Spinal cord (tissue), 10 donors: ENCODE data around the gene AFF4. TPM values are rescaled to one million over a fixed set of nuclear protein-coding genes. Genes with fewer than 3 reads are reported as not detected.
"Not testable (repeated sequence)": the region's sequence is repeated elsewhere in the genome, so short reads cannot be mapped to it uniquely, and the experiment has no call there.

Source experiments
- DNase-seq, 6 donors: peaks; one replicate each; pipeline versions ENCODE4 v3.0.0 to v3.0.0-alpha.2; 2013 to 2015; ENCODE audit warnings: low spot score in 6 of 6, low read depth in 4 of 6
- H3K27ac ChIP-seq: one replicate; pipeline ENCODE4 v1.5.1; 2013; ENCODE audit warnings: low read depth, low read length, control low read depth
- H3K27me3 ChIP-seq: one replicate; pipeline ENCODE4 v1.6.1; 2013; ENCODE audit warnings: low read length; ENCODE audit not compliant: control insufficient read depth, insufficient read depth
- H3K36me3 ChIP-seq: one replicate; pipeline ENCODE4 v1.6.1; 2013; ENCODE audit warnings: low read length; ENCODE audit not compliant: control insufficient read depth, insufficient read depth
- H3K4me1 ChIP-seq: one replicate; pipeline ENCODE4 v1.6.1; 2013; ENCODE audit warnings: low read length; ENCODE audit not compliant: control insufficient read depth, insufficient read depth
- H3K4me3 ChIP-seq: one replicate; pipeline ENCODE4 v1.5.1; 2013; ENCODE audit warnings: low read depth, low read length, control low read depth
- H3K9me3 ChIP-seq: one replicate; pipeline ENCODE4 v1.6.1; 2013; ENCODE audit warnings: low read length; ENCODE audit not compliant: control insufficient read depth, insufficient read depth
- WGBS: methylation state at CpG from one replicate; pipeline ENCODE4 v1.1.5; 2013; ENCODE audit warnings: missing lambda C conversion rate; ENCODE audit not compliant: insufficient coverage; 5-methylcytosine and 5-hydroxymethylcytosine counted together
- polyA plus RNA-seq, 2 donors: library from polyadenylated mRNA; unstranded; fragments of 120-200 nt; gene quantifications; one replicate each; pipeline ENCODE4 v1.2.1, GENCODE V29; 2013; ENCODE audit not compliant: insufficient read length in 2 of 2
- total RNA-seq, 2 donors: library from RNA; depleted of rRNA in 1 of 2; stranded (reverse); fragments of 120-200 nt in 1 of 2; fragments of >200 nt in 1 of 2; gene quantifications; one replicate each; pipeline versions ENCODE4 v1.2.3 to v1.2.4, GENCODE V29; 2013 to 2014
- donor health status: healthy.

Gene AFF4
- total and polyA plus RNA-seq, 4 donors: 37.0 to 74.7 (median 57.2) TPM

DNA sequence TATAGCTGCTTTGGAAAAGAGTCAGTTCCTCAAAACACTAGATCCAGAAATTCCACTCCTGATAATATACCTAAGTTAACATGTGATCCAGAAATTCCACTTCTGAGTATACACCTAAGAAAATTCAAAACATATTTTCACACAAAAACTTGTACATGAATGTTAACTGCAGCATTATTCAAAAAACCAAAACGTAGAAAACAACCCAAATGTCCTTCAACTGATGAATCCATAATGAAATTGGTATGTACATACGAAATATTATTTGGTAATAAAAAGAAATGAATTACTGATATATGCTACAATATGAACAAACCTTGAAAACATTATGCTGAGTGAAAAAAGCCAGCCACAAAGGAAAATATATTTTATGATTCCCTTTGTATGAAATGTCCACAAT is 16.5 kb upstream of the AFF4 start:
- no peaks in the 10 kb centered on the region for H3K36me3 ChIP-seq
- H3K4me3 ChIP-seq: no peak overlapping the region
- no CpG with 5 or more reads among the region's 2 CpGs for WGBS
- H3K9me3 ChIP-seq: peaks cover 2% of the 10 kb centered on the region
- no peak overlapping the region for H3K27ac ChIP-seq
- no peaks in the 10 kb centered on the region for H3K27me3 ChIP-seq
- DNase-seq: no peak
- no peaks in the 10 kb centered on the region for H3K4me1 ChIP-seq

DNA sequence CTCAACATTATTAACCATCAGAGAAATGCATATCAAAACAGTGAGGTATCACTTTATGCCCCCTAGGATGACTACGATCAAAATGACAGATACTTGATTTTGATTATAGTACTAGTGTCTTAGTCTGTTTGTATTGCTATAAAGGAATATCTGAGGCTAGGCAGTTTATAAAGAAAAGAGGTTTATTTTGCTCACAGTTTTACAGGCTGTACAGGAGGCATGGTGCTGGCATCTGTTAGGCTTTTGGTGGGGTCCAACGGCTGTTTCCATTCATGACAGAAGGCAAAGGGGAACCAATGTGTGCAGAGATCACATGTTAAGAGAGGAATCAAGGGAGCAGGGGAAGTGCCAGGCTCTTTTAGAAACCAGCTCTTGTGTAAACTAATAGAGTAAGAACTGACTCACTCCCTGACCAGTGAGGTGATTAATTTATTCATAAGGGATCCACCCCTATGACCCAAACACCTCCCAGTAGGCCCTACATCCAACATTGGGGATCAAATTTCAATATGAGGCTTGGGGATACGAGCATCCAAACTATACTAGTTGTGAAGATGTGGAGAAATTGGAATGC is 16.0 kb upstream of the AFF4 start:
- Histone ChIP-seq H3K9me3 (peaks cover 2% of the 10 kb centered on the region), H3K27me3 (no peaks in the 10 kb centered on the region), H3K4me1 (no peaks in the 10 kb centered on the region), H3K4me3 (no peak overlapping the region), H3K36me3 (no peaks in the 10 kb centered on the region), H3K27ac (no peak overlapping the region)
- WGBS: 64% methylated on average over 1 of the region's 3 CpGs
- no peak for DNase-seq

DNA sequence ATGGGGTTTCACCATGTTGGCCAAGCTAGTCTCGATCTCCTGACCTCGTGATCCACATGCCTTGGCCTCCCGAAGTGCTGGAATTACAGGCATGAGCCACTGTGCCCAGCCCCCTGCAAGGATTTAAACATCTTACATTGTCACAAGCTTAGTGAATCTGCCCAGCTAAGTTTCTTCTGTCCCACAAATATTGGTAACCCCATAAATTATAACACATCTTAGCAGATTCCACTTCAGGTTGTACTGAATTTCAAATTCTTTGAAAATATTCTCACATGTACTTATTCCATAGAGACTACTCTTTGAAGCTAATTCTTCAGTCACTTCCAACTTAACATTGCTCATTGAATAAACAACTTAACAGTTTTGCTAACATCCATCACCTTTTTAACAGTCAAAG is 13.4 kb upstream of the AFF4 start:
- H3K4me3 ChIP-seq: no peak overlapping the region
- 100% methylated on average over 3 of the region's 3 CpGs for WGBS
- no peak for DNase-seq
- no peaks in the 10 kb centered on the region for H3K36me3 ChIP-seq
- peaks cover 2% of the 10 kb centered on the region for H3K9me3 ChIP-seq
- no peak overlapping the region for H3K27ac ChIP-seq
- H3K27me3 ChIP-seq: no peaks in the 10 kb centered on the region
- H3K4me1 ChIP-seq: no peaks in the 10 kb centered on the region

DNA sequence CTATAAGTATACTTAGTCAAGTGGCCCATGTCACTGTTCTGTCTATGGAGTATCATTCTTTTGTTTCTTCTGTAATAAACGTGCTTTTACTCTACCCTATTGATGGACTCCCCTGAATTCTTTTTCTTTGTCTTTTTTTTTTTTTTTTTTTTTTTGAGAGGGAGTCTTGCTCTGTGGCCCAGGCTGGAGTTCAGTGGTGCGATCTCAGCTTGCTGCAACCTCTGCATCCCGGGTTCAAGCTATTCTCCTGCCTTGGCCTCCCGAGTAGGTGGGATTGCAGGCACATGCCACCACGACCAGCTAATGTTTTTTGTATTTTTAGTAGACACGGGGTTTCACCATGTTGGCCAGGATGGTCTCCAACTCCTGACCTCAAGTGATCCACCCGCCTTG is 9.0 kb upstream of the AFF4 start:
- H3K36me3 ChIP-seq, H3K9me3 ChIP-seq, H3K27me3 ChIP-seq, H3K4me3 ChIP-seq, DNase-seq, H3K27ac ChIP-seq, H3K4me1 ChIP-seq: not testable (repeated sequence)
- WGBS: 95% methylated on average over 5 of the region's 7 CpGs

DNA sequence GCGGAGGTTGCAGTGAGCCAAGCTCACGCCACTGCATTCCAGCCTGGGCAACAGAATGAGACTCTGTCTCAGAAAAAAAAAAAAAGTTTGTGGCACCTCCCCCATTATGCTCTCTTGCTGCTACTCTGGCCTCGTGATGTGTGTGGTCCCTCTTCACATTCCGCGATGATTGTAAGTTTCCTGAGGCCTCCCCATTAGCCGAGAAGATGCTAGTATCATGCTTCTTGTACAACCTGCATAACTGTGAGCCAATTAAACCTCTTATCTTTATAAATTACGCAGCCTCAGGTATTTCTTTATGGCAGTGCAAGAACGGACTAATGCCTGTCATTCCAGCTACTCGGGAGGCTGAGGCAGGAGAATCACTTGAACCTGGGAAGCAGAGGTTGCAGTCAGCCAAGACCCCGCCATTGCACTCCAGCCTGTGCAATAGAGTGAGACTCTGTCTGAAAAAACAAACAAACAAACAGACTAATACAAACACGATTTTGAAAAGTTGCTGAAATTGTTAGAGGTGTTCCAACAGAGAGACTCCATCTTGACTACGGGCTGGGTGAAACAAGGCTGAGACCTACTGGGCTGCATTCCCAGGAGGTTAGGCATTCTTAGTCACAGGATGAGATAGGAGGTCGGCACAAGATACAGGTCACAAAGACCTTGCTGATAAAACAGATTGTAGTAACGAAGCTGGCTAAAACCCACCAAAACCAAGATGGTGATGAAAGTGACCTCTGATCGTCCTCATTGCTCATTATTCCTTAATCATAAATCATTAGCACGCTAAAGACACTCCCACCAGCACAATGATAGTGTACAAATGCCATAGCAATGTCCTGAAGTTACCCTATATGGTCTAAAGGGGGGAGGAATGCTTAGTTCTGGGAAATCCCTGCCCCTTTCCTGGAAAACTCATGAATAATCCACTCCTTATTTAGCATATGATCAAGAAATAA is 8.3 kb upstream of the AFF4 start:
- Histone ChIP-seq H3K27ac (no peak overlapping the region), H3K4me3 (no peak overlapping the region), H3K27me3 (no peaks in the 10 kb centered on the region), H3K36me3 (no peaks in the 10 kb centered on the region), H3K9me3 (peaks cover under 1% of the 10 kb centered on the region), H3K4me1 (no peaks in the 10 kb centered on the region)
- DNase-seq: no peak
- WGBS: 87% methylated on average over 10 of the region's 16 CpGs

DNA sequence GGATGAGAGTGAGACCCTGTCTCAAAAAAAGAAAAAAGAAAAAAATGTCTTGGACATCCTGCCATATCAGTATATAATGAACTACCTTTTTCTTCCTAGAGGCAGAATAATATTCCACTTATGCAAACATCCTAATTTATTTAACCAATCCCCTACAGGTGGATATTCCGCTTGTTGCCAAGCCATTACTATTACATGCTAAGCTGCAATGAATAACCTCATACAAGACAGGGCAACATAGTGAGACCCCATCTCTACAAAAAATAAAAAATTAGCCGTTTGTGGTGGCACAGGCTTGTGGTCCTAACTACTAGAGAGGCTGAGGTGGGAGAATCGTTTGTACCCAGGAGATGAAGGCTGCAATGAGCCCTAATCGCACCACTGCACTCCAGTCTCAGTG is 1.7 kb upstream of the AFF4 start:
- Histone ChIP-seq H3K9me3 (no peaks in the 10 kb centered on the region), H3K4me3 (no peak overlapping the region), H3K36me3 (no peaks in the 10 kb centered on the region), H3K27me3 (no peaks in the 10 kb centered on the region), H3K4me1 (peaks cover 15% of the 10 kb centered on the region), H3K27ac (no peak overlapping the region)
- no peak for DNase-seq
- 100% methylated on average over 1 of the region's 4 CpGs for WGBS

DNA sequence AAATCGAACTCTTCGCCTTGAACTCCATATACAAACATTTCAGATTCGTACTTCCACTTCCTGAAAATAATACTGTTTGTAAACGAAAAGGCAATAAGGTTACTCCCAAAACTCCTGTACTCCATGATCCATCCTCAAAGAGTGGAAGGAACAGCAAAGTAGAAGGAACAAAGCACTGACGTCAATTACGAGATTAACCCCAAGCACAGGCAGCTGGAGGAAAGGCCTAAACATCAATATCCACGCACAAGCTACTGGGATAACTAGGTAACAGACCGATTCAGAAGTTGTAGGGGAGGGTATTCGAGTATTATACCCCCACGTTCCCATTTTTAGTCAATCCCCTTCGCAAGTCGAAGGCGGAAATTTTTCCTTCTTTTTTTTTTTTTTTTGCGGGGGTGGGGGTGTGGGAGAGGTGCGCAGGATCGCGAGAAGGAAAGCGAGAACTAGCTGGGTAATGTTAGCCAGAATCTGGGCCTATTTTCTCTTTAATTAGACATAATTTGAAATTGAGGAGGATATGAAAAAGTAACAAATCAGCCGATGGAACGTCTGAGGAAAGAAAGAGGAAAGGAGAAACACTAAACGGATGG is 909 bp downstream of the AFF4 start:
- no peaks in the 10 kb centered on the region for H3K36me3 ChIP-seq
- 0% methylated on average over 5 of the region's 21 CpGs for WGBS
- peaks cover 19% of the 10 kb centered on the region for H3K4me1 ChIP-seq
- H3K9me3 ChIP-seq: no peaks in the 10 kb centered on the region
- H3K4me3 ChIP-seq: peak overlapping the region; percentile 81
- peak; percentile 33 to 85 (median 65) for DNase-seq
- H3K27me3 ChIP-seq: no peaks in the 10 kb centered on the region
- peak overlapping the region; percentile 96 for H3K27ac ChIP-seq

DNA sequence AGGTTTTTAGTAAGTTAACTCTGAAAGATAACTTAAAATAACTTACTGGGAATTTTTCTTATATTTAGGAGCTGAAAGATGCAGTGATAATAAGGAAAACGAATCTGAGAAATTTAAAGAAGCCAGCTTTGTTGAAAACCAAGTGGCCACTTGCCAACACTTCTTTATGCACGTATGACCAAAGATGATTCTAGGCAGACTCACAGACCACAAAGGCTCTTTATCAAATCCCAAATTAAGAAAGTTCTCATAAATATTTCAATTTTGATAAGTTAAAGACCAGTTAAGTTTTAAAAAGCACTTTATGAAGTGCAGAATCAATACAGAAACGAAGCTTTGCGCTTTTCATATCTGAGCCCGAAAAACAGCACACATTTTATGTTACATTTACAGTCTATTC is 1.5 kb downstream of the AFF4 start:
- peak overlapping the region; percentile 81 for H3K4me3 ChIP-seq

DNA sequence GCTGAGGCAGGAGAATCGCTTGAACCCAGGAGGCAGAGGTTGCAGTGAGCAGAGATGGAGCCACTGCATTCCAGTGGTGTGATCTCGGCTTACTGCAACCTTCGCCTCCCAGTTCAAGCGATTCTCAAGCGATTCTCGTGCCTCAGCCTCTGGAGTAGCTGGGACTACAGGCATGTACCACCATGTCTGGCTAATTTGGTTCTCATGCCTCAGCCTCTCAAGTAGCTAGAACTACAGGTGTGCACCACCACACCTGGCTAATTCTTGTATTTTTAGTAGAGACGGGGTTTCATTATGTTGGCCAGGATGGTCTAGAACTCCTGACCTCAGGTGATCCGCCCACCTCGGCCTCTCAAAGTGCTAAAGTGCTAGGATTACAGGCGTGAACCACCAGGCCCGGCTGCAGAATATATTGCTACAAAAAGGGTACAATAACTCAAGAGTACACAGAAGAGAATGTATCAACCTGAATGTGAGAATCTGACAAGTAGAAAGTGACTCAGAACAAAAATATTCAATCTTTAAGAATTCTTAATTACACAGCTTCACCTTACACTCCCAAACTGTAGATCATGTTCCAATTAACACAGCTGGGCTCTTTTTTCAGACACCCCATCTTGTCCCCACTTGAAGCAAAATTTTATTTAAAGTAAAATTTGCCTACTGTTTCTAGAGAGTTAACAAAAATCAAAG is 2.2 kb downstream of the AFF4 start:
- 97% methylated on average over 6 of the region's 11 CpGs for WGBS
- not testable (repeated sequence) for H3K27me3 ChIP-seq, H3K36me3 ChIP-seq, DNase-seq, H3K27ac ChIP-seq, H3K9me3 ChIP-seq
- H3K4me1 ChIP-seq: peaks cover 19% of the 10 kb centered on the region
- H3K4me3 ChIP-seq: peak overlapping the region; percentile 81

More for the DNA sequence above, 1.5 kb downstream of the AFF4 start:
- Histone ChIP-seq H3K36me3 (no peaks in the 10 kb centered on the region), H3K27me3 (no peaks in the 10 kb centered on the region), H3K4me1 (peaks cover 19% of the 10 kb centered on the region), H3K9me3 (no peaks in the 10 kb centered on the region), H3K27ac (peak overlapping the region; percentile 96)
- 17% methylated on average over 1 of the region's 5 CpGs for WGBS
- DNase-seq: peak in 5 of 6 donors; percentile 6 to 66 (median 20)
